ENCODE results near the gene TNK1. TPM values are rescaled to one million over a fixed set of nuclear protein-coding genes. Genes with fewer than 3 reads are reported as not detected.
"Not testable (repeated sequence)": the region's sequence is repeated elsewhere in the genome, so short reads cannot be mapped to it uniquely, and the experiment has no call there.

TNK1 gene
- 1.7 TPM for total RNA-seq (ENCODE audit: unreplicated experiment)
- long read RNA-seq, partial matches to known transcripts, result 1 of 2 reads
- long read RNA-seq, other reads (novel, unspliced or antisense), result 1 of 2 reads

DNA sequence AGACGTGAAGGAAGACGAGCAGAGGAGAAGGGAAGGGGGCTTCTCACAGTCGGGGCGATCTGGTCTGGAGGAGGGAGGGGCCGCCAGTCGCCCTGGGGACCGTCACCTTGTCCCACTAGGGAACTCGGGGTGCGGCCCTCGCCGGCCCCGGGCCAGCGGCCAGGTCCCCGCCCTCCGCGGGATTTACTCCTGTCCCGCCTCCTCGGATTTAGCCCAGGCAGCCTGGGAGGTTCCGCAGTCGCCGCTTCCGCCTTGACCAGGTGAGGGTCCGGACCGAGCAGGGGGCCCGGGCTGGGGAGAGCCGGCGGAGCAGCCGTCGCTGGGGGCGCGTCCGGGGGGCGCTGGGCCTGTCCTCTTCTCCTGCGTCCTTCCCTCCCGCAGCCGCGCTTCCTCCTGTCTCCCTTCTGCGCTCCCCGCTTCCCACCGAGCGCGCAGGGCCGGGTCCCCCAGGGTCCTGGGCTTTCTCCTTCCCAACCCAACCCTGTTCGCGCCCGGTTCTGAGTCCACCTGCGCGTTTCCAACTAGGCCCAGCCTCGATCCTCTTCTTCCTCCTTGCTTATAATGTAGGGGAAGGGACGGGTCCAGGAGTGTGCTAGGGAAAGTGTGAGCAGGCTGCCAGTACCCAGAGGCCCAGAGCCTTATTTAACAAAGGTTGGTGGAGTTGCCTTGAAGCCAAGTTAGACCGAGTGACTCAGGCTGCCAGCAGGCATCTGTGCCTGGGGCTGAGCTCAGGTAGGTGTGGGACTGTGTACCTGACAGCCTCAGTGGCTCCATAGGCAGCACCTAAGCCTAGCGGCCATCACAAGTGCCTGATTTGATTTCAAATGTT is at the start of gene TNK1:
Gene TNK1 (plus strand): TSS at position 235 of the 829 bp plus-strand sequence. CDS start 1,838 bp downstream, outside the sequence.
- peaks cover 28% of the 10 kb centered on the region for H3K27me3 Mint-ChIP-seq (ENCODE audit: unreplicated experiment)
- H3K4me1 Mint-ChIP-seq (ENCODE audit: unreplicated experiment), result peaks cover 14% of the 10 kb centered on the region
- H3K27ac Mint-ChIP-seq (ENCODE audit: unreplicated experiment), result peak within 1 kb of the TSS; percentile 73
- H3K9me3 Mint-ChIP-seq (ENCODE audit: unreplicated experiment), result no peaks in the 10 kb centered on the region
- H3K4me3 Mint-ChIP-seq (ENCODE audit: unreplicated experiment), result peak within 1 kb of the TSS; percentile 86
- no peak for DNase-seq (ENCODE audit: low spot score)
- peaks cover 10% of the 10 kb centered on the region for H3K36me3 Mint-ChIP-seq (ENCODE audit: low read depth, unreplicated experiment)
- no peak for TF ChIP-seq CTCF (IDR thresholded peaks at IDR 0.05; ENCODE audit: unreplicated experiment)

DNA sequence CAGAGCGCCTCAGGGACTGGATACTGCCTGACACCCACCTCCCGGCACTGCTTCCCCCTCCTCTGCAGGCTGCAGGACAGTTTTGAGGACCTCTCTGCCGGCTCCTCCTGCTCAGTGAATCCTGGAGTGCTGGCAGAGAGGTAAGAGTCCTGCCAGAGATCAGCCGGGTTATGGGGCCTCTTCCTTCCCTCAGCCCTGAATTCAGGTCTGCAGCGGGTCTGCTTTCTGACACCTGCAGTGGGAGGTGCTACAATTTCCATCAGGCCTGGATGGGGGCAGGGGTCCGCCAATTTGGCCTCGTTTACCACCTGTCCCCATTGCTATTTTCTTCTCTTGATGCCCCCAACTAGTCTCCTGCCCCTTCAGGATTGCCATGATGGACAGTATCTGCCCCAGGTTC is 48.8 kb upstream of the TNK1 start:
- no peak for TF ChIP-seq CTCF (IDR thresholded peaks at IDR 0.05; ENCODE audit: unreplicated experiment)
- no peak overlapping the region for H3K27ac Mint-ChIP-seq (ENCODE audit: unreplicated experiment)
- peaks cover 13% of the 10 kb centered on the region for H3K36me3 Mint-ChIP-seq (ENCODE audit: low read depth, unreplicated experiment)
- no peaks in the 10 kb centered on the region for H3K9me3 Mint-ChIP-seq (ENCODE audit: unreplicated experiment)
- peaks cover 28% of the 10 kb centered on the region for H3K4me1 Mint-ChIP-seq (ENCODE audit: unreplicated experiment)
- no peak for DNase-seq (ENCODE audit: low spot score)
- peaks cover 7% of the 10 kb centered on the region for H3K27me3 Mint-ChIP-seq (ENCODE audit: unreplicated experiment)
- H3K4me3 Mint-ChIP-seq (ENCODE audit: unreplicated experiment), result no peak overlapping the region

DNA sequence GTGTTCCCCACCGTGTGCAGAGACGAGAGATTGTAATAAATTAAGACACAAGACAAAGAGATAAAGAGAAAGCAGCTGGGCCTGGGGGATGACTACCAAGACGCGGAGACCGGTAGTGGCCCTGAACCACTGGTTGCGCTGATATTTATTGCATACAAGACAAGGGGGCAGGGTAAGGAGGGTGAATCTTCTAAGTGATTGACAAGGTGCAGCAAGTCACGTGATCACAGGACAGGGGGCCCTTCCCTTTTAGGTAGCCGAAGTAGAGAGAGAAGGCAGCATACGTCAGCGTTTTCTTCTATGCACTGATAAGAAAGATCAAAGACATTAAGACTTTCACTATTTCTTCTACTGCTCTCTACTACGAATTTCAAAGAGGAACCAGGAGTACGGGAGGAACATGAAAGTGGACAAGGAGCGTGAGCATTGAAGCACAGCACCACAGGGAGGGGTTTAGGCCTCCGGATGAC is 48.3 kb upstream of the TNK1 start:
- Mint-ChIP-seq H3K4me1 (ENCODE audit: unreplicated experiment) (peaks cover 32% of the 10 kb centered on the region), H3K36me3 (ENCODE audit: low read depth, unreplicated experiment) (peaks cover 13% of the 10 kb centered on the region)
- not testable (repeated sequence) for H3K4me3 Mint-ChIP-seq (ENCODE audit: unreplicated experiment); H3K27ac Mint-ChIP-seq (ENCODE audit: unreplicated experiment); H3K27me3 Mint-ChIP-seq (ENCODE audit: unreplicated experiment); DNase-seq (ENCODE audit: low spot score); H3K9me3 Mint-ChIP-seq (ENCODE audit: unreplicated experiment)

GRCh38 chr17:7334938-7335538 is 45.9 kb upstream of the TNK1 start:
- H3K27me3 Mint-ChIP-seq (ENCODE audit: unreplicated experiment), result peaks cover 3% of the 10 kb centered on the region
- no peak overlapping the region for H3K4me3 Mint-ChIP-seq (ENCODE audit: unreplicated experiment)
- no peaks in the 10 kb centered on the region for H3K9me3 Mint-ChIP-seq (ENCODE audit: unreplicated experiment)
- no peaks in the 10 kb centered on the region for H3K36me3 Mint-ChIP-seq (ENCODE audit: low read depth, unreplicated experiment)
- peaks cover 16% of the 10 kb centered on the region for H3K4me1 Mint-ChIP-seq (ENCODE audit: unreplicated experiment)
- no peak for TF ChIP-seq CTCF (IDR thresholded peaks at IDR 0.05; ENCODE audit: unreplicated experiment)
- peak overlapping the region; percentile 57 for H3K27ac Mint-ChIP-seq (ENCODE audit: unreplicated experiment)
- no peak for DNase-seq (ENCODE audit: low spot score)

GRCh38 chr17:7335765-7336164 is 45.1 kb upstream of the TNK1 start:
- H3K9me3 Mint-ChIP-seq (ENCODE audit: unreplicated experiment); H3K36me3 Mint-ChIP-seq (ENCODE audit: low read depth, unreplicated experiment); H3K4me3 Mint-ChIP-seq (ENCODE audit: unreplicated experiment); H3K27me3 Mint-ChIP-seq (ENCODE audit: unreplicated experiment); DNase-seq (ENCODE audit: low spot score): not testable (repeated sequence)
- Mint-ChIP-seq H3K4me1 (ENCODE audit: unreplicated experiment) (peaks cover 15% of the 10 kb centered on the region), H3K27ac (ENCODE audit: unreplicated experiment) (peak overlapping the region; percentile 57)
